SIG-M5 treated with dmso at 0.1 percent for 504 hours (cell line): Measurements from ENCODE around the gene TSPAN4.

Experiments
- DNase-seq: peaks from one replicate; lab custom pipeline; 2025; ENCODE audit not compliant: unreplicated experiment; lab: John Stamatoyannopoulos, UW

Gene TSPAN4

GRCh38 chr11:863023-863909 is 20.6 kb downstream of the TSPAN4 start:
- DNase-seq = no peak

- DNase-seq = no peak
Observed at GRCh38 chr11:863910-864827, 21.5 kb downstream of the TSPAN4 start.

DNA sequence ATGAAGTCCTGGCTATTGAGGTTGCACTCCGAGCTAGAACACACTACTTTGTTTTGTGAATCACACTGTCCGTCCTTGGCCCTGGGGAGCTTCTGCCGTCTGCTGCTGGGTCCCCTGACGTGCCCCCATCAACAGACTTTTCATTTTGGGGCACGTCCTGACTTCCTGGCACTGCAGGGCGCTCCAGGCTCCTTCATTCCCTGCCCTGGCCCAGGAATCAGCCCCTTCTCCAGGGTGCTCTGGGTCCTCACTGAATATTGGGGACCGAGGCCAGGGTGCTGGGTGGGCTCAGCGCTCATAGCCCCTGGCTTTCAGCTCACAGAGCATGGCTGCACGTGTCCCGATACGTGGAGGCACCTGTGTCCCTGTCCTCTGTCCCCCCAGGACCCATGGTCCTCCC is 22.2 kb downstream of the TSPAN4 start:
- DNase-seq = no peak

DNA sequence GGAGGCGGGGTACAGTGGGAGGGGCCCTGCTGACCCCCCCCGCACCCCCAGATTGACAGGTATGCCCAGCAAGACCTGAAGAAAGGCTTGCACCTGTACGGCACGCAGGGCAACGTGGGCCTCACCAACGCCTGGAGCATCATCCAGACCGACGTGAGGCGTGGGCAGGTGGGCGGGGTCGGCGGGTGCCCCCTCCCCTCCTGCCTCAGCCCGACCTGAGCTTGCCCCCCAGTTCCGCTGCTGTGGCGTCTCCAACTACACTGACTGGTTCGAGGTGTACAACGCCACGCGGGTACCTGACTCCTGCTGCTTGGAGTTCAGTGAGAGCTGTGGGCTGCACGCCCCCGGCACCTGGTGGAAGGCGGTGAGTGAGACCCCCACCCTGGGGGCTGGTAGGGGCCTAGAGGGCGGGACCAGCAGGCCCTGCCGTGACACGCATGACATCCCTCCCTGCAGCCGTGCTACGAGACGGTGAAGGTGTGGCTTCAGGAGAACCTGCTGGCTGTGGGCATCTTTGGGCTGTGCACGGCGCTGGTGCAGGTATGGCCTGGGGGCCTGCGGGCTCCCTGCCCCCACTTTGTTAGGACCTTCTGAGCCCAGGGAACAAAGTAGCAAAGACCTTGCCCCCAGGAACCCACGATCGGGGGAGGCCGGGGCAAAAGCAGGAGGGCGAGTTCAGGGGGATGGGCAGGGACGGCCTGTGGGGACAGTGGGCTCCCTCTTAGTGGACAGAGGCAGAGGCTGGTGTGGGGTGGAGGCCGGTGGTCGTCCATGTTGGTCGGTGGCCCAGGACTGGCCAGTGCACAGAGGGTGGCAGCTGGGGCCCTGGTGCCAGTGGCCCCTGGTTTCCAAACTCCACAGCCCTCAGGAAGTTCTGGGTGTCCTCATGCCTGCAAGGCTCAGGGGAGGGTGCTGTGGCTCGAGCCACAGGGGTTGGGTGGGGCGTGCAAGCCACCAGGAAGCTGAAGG is 23.1 kb downstream of the TSPAN4 start:
- DNase-seq = no peak

- DNase-seq = no peak
Observed at GRCh38 chr11:866481-866880, 23.8 kb downstream of the TSPAN4 start.

GRCh38 chr11:867856-868358 is 25.3 kb downstream of the TSPAN4 start:
- no peak for DNase-seq

- DNase-seq = no peak
Observed at GRCh38 chr11:868394-868793, 25.7 kb downstream of the TSPAN4 start.

GRCh38 chr11:868802-869201 is 26.1 kb downstream of the TSPAN4 start:
- DNase-seq = no peak

- no peak for DNase-seq
Observed at GRCh38 chr11:869399-870126, 26.9 kb downstream of the TSPAN4 start.

DNA sequence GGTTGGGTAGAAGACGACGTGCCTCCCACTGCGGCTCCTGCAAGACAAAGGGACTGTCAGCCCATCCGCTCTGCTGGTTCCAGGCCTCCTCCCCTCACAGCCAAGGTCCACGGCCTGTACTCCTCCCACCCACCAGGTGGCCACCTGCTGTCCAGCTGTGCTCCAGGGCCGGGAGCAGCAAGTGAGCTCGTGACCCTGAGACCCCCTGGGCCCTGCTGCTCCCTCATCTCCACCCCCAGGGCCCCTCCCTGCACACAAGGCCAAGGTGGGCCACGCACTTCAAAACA is 27.4 kb downstream of the TSPAN4 start:
- no peak for DNase-seq

DNA sequence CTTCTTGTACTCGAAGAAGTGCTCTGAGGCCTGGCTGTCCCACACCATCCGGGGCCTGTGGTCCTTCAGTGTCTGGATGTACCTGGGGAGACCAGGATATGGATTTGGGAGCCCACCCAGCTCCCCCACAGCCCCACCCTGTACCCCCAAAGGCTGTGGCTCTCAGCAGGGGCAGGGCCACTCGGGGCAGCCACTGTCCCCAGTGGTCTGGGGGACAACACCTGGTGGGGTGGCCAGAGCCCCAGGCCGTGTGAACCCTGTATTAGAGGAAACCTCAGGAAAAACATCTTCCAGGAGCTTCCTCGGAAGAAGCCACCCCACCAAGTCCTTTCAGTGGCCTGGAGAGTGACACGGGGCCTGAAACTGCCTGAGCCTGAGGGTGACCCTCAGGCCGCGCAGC is 27.8 kb downstream of the TSPAN4 start:
- DNase-seq = no peak

DNA sequence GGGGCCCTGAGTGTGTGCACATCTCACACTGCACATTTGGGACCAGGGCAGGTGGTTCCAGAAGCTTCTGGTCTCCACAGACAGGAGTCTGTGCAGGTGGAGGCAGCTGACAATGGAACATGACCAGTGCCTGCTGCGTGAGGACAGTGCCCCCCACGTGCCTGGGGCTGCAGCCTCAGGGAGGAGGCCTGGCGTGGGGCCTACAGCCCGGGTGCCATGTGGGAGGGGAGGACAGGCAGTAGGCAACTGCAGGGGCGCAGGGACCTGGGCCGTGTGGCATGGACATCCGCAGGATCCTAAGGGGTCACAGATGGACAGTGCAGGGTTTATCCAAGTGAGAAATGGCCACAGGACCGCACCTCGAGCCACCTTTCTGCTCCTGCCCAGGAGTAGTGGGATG is 28.8 kb downstream of the TSPAN4 start:
- no peak for DNase-seq

GRCh38 chr11:872799-873198 is 30.1 kb downstream of the TSPAN4 start:
- no peak for DNase-seq

- DNase-seq = no peak
Observed at GRCh38 chr11:873706-874105, 31.1 kb downstream of the TSPAN4 start.

- no peak for DNase-seq
Observed at GRCh38 chr11:875203-875602, 32.6 kb downstream of the TSPAN4 start.

DNA sequence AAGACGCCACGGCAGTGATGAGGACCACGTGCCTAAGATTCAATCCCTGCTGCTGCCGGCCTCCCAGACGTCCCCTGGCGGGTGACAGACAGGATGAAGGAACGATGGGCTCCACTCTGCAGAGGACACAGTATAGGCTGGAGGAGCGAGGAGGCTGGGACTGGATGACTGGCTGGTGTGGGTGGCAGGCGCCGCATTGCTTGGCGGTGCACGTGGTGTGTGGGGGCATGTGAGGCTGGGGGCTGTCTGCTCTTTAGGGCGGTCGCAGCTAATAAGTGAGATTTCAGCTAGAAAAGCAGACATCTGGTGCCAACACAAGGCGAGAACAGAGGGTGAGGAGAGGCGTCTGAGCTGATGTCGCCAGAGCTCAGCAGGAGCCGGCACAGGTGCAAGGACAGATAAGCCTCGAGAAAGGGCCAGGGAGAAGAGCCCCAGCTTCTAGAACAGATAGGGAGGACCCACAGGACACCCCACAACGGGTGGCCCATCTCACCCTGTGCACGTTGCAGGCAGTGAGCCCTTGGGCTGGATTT is 33.2 kb downstream of the TSPAN4 start:
- no peak for DNase-seq

DNA sequence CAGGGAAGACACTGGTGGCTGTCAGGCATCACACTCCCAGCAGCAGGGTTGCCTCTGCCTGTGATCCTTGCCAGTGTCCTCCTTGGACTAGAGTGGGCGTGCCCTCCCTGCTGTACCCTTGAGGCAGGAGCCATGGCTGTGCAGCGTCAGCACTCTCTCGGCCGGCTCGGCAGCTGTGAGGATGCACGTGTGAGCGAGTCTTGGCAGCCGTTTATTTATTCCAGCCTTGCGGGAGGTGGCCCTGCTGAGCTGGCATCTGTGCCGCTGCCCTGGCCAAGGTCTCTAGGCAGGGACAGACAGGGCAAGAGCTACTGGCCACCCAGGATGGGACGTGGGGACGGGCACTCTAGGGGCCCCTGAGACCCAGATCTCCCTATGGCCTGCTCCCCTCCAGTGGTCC is 33.9 kb downstream of the TSPAN4 start:
- DNase-seq = no peak

DNA sequence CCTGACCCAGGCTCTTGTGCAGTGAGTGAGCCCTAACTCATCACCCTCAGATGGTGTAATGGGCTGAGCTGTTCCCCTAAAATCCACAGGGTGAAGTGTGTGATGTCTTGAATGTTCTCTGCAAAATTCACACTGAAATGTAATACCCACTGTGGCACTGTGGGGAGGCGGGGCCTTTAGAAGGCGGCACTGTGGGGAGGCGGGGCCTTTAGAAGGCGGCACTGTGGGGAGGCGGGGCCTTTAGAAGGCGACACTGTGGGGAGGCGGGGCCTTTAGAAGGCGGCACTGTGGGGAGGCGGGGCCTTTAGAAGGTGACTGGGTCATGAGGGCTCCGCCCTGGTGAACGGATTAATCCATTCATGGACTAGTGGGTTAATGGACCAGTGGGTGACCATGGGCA is 34.9 kb downstream of the TSPAN4 start:
- DNase-seq = no peak

DNA sequence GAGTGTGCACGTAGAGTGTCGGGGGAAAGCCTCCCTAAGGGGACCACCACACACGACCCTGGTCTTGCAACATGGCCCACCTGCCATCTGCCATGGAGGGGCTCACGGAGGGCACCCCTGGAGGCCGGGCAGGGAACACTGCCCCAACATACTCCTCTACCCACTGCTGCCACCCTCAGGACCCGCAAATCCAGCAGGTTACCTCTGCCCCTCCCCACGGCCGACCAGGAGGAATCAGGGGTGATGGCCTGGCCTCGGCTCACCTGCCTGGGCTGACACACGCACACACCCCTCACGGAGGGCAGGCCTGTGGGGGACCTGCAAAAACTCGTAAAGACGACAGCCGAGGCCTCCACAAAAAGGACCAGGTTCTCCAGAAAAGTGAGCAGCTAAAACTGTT is 37.8 kb downstream of the TSPAN4 start:
- no peak for DNase-seq

GRCh38 chr11:882596-882995 is 39.9 kb downstream of the TSPAN4 start:
- DNase-seq = no peak
